RWPE1 (cell line): ENCODE results near the gene VPS37D.
A peak's percentile ranks its signal among the peaks of the same experiment; 100 is the strongest.

ENCODE experiments used
- CTCF ChIA-PET: fragments of 350-600 bp; sonication (Branson Sonifier 250); formaldehyde crosslinking; extraction: SDS; loops from one replicate; lab custom pipeline; 2021; lab: Yijun Ruan, JAX
- POLR2A ChIA-PET: fragments of 400-600 bp; formaldehyde crosslinking; extraction: SDS; loops from one replicate; lab custom pipeline; 2020; ENCODE audit warnings: antibody characterized with exemption; ENCODE audit not compliant: low non-redundant PET; lab: Yijun Ruan, JAX
- DNase-seq: peaks from one replicate; pipeline ENCODE4 v3.0.0; 2012; ENCODE audit warnings: low spot score
- H3K27ac ChIP-seq: fragments of 450-650 bp; 2 replicates; pipeline ENCODE4 v1.5.1; 2017
- CTCF ChIP-seq: fragments of 450-650 bp; conservative IDR thresholded peaks from 2 replicates; pipeline ENCODE4 v1.5.1; 2017; ENCODE audit warnings: low read depth, mild to moderate bottlenecking

Gene VPS37D

GRCh38 chr7:73716318-73716890, 48.8 kb downstream of the VPS37D start:
- no peak for DNase-seq
- no peak for TF ChIP-seq CTCF
- peak overlapping the region; percentile 89 for H3K27ac ChIP-seq
- CTCF ChIA-PET, result interaction anchor here (0.5 to 1.2 kb wide), 6 partner anchors 9 to 284 kb away, joined by 3 to 4 read pairs (median 3); no protein-coding TSS in a partner anchor
- POLR2A ChIA-PET, result interaction anchor here (0.6 kb wide), 1 partner anchor 10 kb away, joined by 3 read pairs; no protein-coding TSS in a partner anchor

GRCh38 chr7:73717025-73717807, 49.6 kb downstream of the VPS37D start:
- CTCF ChIA-PET, result interaction anchor here (0.5 to 0.9 kb wide), 3 partner anchors 105 to 285 kb away, joined by 3 to 4 read pairs (median 4); no protein-coding TSS in a partner anchor
- DNase-seq, result no peak
- TF ChIP-seq CTCF, result no peak
- H3K27ac ChIP-seq, result peak overlapping the region; percentile 89
- POLR2A ChIA-PET, result no interaction called here

GRCh38 chr7:73717991-73718405, 50.4 kb downstream of the VPS37D start:
- ChIA-PET POLR2A (no interaction called here), CTCF (interaction anchor here (0.6 to 0.7 kb wide), 2 partner anchors 11 to 22 kb away, joined by 3 to 5 read pairs; no protein-coding TSS in a partner anchor)
- peak; percentile 68 for DNase-seq
- no peak for TF ChIP-seq CTCF
- peak overlapping the region; percentile 89 for H3K27ac ChIP-seq

- peak overlapping the region; percentile 89 for H3K27ac ChIP-seq
- ChIA-PET CTCF (interaction anchor here (0.6 to 0.7 kb wide), 2 partner anchors 11 to 22 kb away, joined by 3 to 5 read pairs; no protein-coding TSS in a partner anchor), POLR2A (no interaction called here)
- no peak for DNase-seq
- TF ChIP-seq CTCF, result no peak
Measured at GRCh38 chr7:73718438-73718881, 50.8 kb downstream of the VPS37D start.

GRCh38 chr7:73718905-73719805, 51.5 kb downstream of the VPS37D start, which contains the start of gene STX1A:
Gene STX1A (minus strand): TSS chr7:73719669. CDS start chr7:73719631, 38 bp downstream.
- ChIA-PET CTCF (interaction anchor here (0.6 to 1.7 kb wide), 3 partner anchors 50 to 218 kb away, joined by 3 to 9 read pairs (median 3); no protein-coding TSS in a partner anchor), POLR2A (no interaction called here)
- peak within 1 kb of the TSS; percentile 89 for H3K27ac ChIP-seq
- no peak for TF ChIP-seq CTCF
- DNase-seq, result peak; percentile 87
